IPS-20b (cell line): Measurements from ENCODE around the gene FAHD2B.
"Not testable (repeated sequence)": the region's sequence is repeated elsewhere in the genome, so short reads cannot be mapped to it uniquely, and the experiment has no call there.

ENCODE experiments used
- H3K27ac ChIP-seq: one replicate; pipeline ENCODE4 v1.5.1; 2013; ENCODE audit warnings: low read length
- H3K27me3 ChIP-seq: 2 replicates; pipeline ENCODE4 v1.6.1; 2013; ENCODE audit warnings: mild to moderate bottlenecking, low read length, inconsistent platforms; ENCODE audit not compliant: insufficient read depth
- H3K36me3 ChIP-seq: 2 replicates; pipeline ENCODE4 v1.6.1; 2013; ENCODE audit warnings: low read depth, mild to moderate bottlenecking, inconsistent platforms, low read length, moderate library complexity; ENCODE audit not compliant: insufficient read depth
- H3K4me1 ChIP-seq: 2 replicates; pipeline ENCODE4 v1.6.1; 2013; ENCODE audit warnings: mild to moderate bottlenecking, control low read depth, inconsistent platforms, low read length, moderate library complexity; ENCODE audit not compliant: insufficient read depth
- H3K4me3 ChIP-seq: 2 replicates; pipeline ENCODE4 v1.5.1; 2013; ENCODE audit warnings: mild to moderate bottlenecking, low read length, inconsistent platforms
- H3K9ac ChIP-seq: 2 replicates; pipeline ENCODE4 v1.6.1; 2013; ENCODE audit warnings: low read depth, mild to moderate bottlenecking, inconsistent platforms, low read length, moderate library complexity
- H3K9me3 ChIP-seq: 2 replicates; pipeline ENCODE4 v1.6.1; 2013; ENCODE audit warnings: mild to moderate bottlenecking, low read depth, low read length, inconsistent platforms; ENCODE audit not compliant: insufficient read depth

FAHD2B gene, protein sequence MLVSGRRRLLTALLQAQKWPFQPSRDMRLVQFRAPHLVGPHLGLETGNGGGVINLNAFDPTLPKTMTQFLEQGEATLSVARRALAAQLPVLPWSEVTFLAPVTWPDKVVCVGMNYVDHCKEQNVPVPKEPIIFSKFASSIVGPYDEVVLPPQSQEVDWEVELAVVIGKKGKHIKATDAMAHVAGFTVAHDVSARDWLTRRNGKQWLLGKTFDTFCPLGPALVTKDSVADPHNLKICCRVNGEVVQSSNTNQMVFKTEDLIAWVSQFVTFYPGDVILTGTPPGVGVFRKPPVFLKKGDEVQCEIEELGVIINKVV

GRCh38 chr2:97094772-97095611, at the start of gene FAHD2B:
Gene FAHD2B, minus strand, starts transcription at chr2:97094882. Its CDS starts 3,176 bp downstream, at chr2:97091706.
- not testable (repeated sequence) for H3K27ac ChIP-seq, H3K27me3 ChIP-seq, H3K4me1 ChIP-seq, H3K9ac ChIP-seq, H3K9me3 ChIP-seq, H3K36me3 ChIP-seq
- H3K4me3 ChIP-seq: peak within 1 kb of the TSS; percentile 60

- H3K36me3 ChIP-seq, H3K9ac ChIP-seq, H3K9me3 ChIP-seq, H3K27me3 ChIP-seq, H3K4me3 ChIP-seq, H3K4me1 ChIP-seq, H3K27ac ChIP-seq: not testable (repeated sequence)
Measured at GRCh38 chr2:97144016-97144415, 49.3 kb upstream of the FAHD2B start.

DNA sequence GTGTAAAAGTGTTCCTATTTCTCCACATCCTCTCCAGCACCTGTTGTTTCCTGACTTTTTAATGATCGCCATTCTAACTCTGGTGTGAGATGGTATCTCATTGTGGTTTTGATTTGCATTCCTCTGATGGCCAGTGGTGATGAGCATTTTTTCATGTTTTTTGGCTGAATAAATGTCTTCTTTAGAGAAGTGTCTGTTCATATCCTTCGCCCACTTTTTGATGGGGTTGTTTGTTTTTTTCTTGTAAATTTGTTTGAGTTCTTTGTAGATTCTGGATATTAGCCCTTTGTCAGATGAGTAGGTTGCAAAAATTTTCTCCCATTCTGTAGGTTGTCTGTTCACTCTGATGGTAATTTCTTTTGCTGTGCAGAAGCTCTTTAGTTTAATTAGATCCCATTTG, 34.4 kb upstream of the FAHD2B start:
- H3K4me1 ChIP-seq, H3K36me3 ChIP-seq, H3K9ac ChIP-seq, H3K4me3 ChIP-seq, H3K27me3 ChIP-seq, H3K9me3 ChIP-seq, H3K27ac ChIP-seq: not testable (repeated sequence)

DNA sequence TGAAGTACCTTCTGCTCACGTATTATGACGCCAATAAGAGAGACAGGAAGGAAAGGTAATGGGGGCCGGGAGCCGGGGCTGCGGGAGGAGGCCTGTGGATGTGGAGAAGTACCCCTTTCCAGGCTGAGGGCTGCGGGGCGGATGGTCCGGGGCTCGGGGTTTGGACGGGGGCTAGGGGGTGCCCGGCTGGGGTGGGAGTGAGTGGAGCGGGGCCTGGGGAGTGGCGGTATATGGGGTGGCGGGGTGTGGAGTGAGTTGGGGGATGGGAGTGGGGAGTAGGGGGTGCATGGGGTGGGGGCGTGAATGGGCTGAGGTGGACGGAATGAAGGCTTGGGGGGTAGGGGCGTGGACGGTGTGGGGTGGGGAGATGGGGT, 19.2 kb upstream of the FAHD2B start:
- Histone ChIP-seq H3K9ac (peak overlapping the region; percentile 56; the same call in 1 of the 2 replicates), H3K4me3 (peak overlapping the region; percentile 71)
- H3K27me3 ChIP-seq, H3K27ac ChIP-seq, H3K36me3 ChIP-seq, H3K4me1 ChIP-seq, H3K9me3 ChIP-seq: not testable (repeated sequence)

GRCh38 chr2:97113050-97113881, 18.6 kb upstream of the FAHD2B start, which contains the start of gene ANKRD36:
Gene ANKRD36, plus strand, starts transcription at chr2:97113153. Its CDS starts 587 bp downstream, at chr2:97113740.
- peak within 1 kb of the TSS; percentile 71 for H3K4me3 ChIP-seq

GRCh38 chr2:97112320-97113049, 17.8 kb upstream of the FAHD2B start:
- Histone ChIP-seq H3K4me3 (peak overlapping the region; percentile 71), H3K9ac (peak overlapping the region; percentile 51; the same call in 1 of the 2 replicates)
- not testable (repeated sequence) for H3K27ac ChIP-seq, H3K27me3 ChIP-seq, H3K9me3 ChIP-seq, H3K36me3 ChIP-seq, H3K4me1 ChIP-seq

More at GRCh38 chr2:97113050-97113881, 18.6 kb upstream of the FAHD2B start, which contains the start of gene ANKRD36:
- H3K9ac ChIP-seq: peak within 1 kb of the TSS; percentile 56; the same call in 1 of the 2 replicates
- H3K4me1 ChIP-seq, H3K27ac ChIP-seq, H3K36me3 ChIP-seq, H3K27me3 ChIP-seq, H3K9me3 ChIP-seq: not testable (repeated sequence)

- not testable (repeated sequence) for H3K27ac ChIP-seq, H3K9me3 ChIP-seq, H3K4me3 ChIP-seq, H3K4me1 ChIP-seq, H3K9ac ChIP-seq, H3K27me3 ChIP-seq, H3K36me3 ChIP-seq
Measured at GRCh38 chr2:97111246-97111645, 16.6 kb upstream of the FAHD2B start.

GRCh38 chr2:97106878-97107277, 12.2 kb upstream of the FAHD2B start:
- not testable (repeated sequence) for H3K4me3 ChIP-seq, H3K9ac ChIP-seq, H3K36me3 ChIP-seq, H3K27ac ChIP-seq, H3K27me3 ChIP-seq, H3K4me1 ChIP-seq, H3K9me3 ChIP-seq

GRCh38 chr2:97098786-97099372, 4.2 kb upstream of the FAHD2B start:
- not testable (repeated sequence) for H3K4me1 ChIP-seq, H3K9me3 ChIP-seq, H3K27ac ChIP-seq, H3K27me3 ChIP-seq, H3K4me3 ChIP-seq, H3K36me3 ChIP-seq, H3K9ac ChIP-seq

- H3K4me3 ChIP-seq: peak overlapping the region; percentile 60
- H3K27me3 ChIP-seq: no peaks in the 10 kb centered on the region; the same call in 1 of the 2 replicates
- H3K27ac ChIP-seq: no peak overlapping the region
- H3K9ac ChIP-seq: no peak overlapping the region
- no peaks in the 10 kb centered on the region for H3K36me3 ChIP-seq
- no peaks in the 10 kb centered on the region for H3K9me3 ChIP-seq
- no peaks in the 10 kb centered on the region for H3K4me1 ChIP-seq
Measured at GRCh38 chr2:97095661-97096060, 979 bp upstream of the FAHD2B start.
